HCT116 (cell line): ENCODE data around the gene CACNA2D3. TPM values are rescaled to one million over a fixed set of nuclear protein-coding genes. Genes with fewer than 3 reads are reported as not detected.

Experiments
- ATAC-seq: fragments of 200-7000 bp; cut with Tn5 transposase; 2 replicates; pipeline ENCODE4 v1.9.1; 2020; ENCODE audit warnings: mild to moderate bottlenecking, moderate library complexity
- BruUV-seq: library from RNA; stranded (reverse); fragments of 400-500 nt; replicated peaks from 2 replicates; lab custom pipeline; 2021; lab: Mats Ljungman, UMichigan
- CTCF ChIA-PET: fragments of 300-600 bp; sonication (Branson Sonifier 250); formaldehyde crosslinking; loops from one replicate; lab custom pipeline; 2021; ENCODE audit warnings: antibody characterized with exemption; lab: Charles Lee
- POLR2A ChIA-PET: fragments of 300-600, 350-600 bp; sonication (Branson Sonifier 250); formaldehyde crosslinking; loops from one replicate; lab custom pipeline; 2021; ENCODE audit warnings: antibody characterized with exemption; lab: Charles Lee
- RAD21 ChIA-PET, 2 experiments: fragments of 300-600 bp; sonication (Branson Sonifier 250); formaldehyde crosslinking; loops; one replicate each; lab custom pipeline; 2023; ENCODE audit warnings: low total read pairs in 2 of 2; ENCODE audit not compliant: uncharacterized antibody in 2 of 2, unreplicated experiment in 2 of 2, low non-redundant PET in 1 of 2; lab: Charles Lee
- DNase-seq: peaks from one replicate; pipeline ENCODE4 v3.0.0-alpha.2; 2010; ENCODE audit warnings: low read depth, low spot score
- H2AFZ ChIP-seq: fragments of 200-600 bp; shearing (Covaris generic), sonication (generic); 2 replicates; pipeline ENCODE4 v1.6.1; 2017; ENCODE audit warnings: low read depth, mixed run types, mixed read lengths, antibody characterized with exemption, low read length; ENCODE audit not compliant: poor library complexity, severe bottlenecking
- H3K27ac ChIP-seq: 2 replicates; pipeline ENCODE4 v1.5.1; 2012; ENCODE audit warnings: low read depth, low read length
- H3K27me3 ChIP-seq: fragments of 200-600 bp; sonication (generic); 2 replicates; pipeline ENCODE4 v1.6.1; 2016; ENCODE audit warnings: mixed run types, low read length, mixed read lengths; ENCODE audit not compliant: insufficient read depth
- H3K36me3 ChIP-seq, 2 experiments: fragments of 200-500 bp in 1 of 2; fragments of 200-600 bp in 1 of 2; sonication (Bioruptor generic) in 1 of 2; sonication (generic) in 1 of 2; 2 replicates each; pipeline versions ENCODE4 v1.5.1 to v1.6.1; 2014 to 2016; ENCODE audit warnings: low read length in 2 of 2, inconsistent platforms in 1 of 2, mixed read lengths in 1 of 2, mixed run types in 1 of 2; ENCODE audit not compliant: insufficient read depth in 2 of 2, control insufficient read depth in 1 of 2
- H3K4me1 ChIP-seq, 2 experiments: fragments of 200-600 bp in 1 of 2; sonication (generic) in 1 of 2; 2 replicates each; pipeline versions ENCODE4 v1.5.1 to v1.6.1; 2012 to 2017; ENCODE audit warnings: low read length in 2 of 2, inconsistent platforms in 1 of 2, mild to moderate bottlenecking in 1 of 2, mixed read lengths in 1 of 2, mixed run types in 1 of 2, moderate library complexity in 1 of 2; ENCODE audit not compliant: insufficient read depth in 2 of 2, control insufficient read depth in 1 of 2
- H3K4me2 ChIP-seq: fragments of 200-600 bp; sonication (generic); 2 replicates; pipeline ENCODE4 v1.6.1; 2017; ENCODE audit warnings: mixed run types, low read length, mixed read lengths
- H3K4me3 ChIP-seq, 2 experiments: fragments of 200-600 bp in 1 of 2; sonication (generic) in 1 of 2; replicated peaks in 1 of 2; 2 replicates each; pipeline ENCODE4 v1.5.1; 2011 to 2016; ENCODE audit warnings: low read length in 2 of 2, control low read depth in 1 of 2, low read depth in 1 of 2, mild to moderate bottlenecking in 1 of 2, mixed read lengths in 1 of 2, mixed run types in 1 of 2
- H3K79me2 ChIP-seq: fragments of 200-600 bp; sonication (generic); 2 replicates; pipeline ENCODE4 v1.6.1; 2017; ENCODE audit warnings: mild to moderate bottlenecking, mixed run types, low read length, moderate library complexity, mixed read lengths; ENCODE audit not compliant: insufficient read depth
- H3K9ac ChIP-seq: fragments of 200-600 bp; sonication (generic); 2 replicates; pipeline ENCODE4 v1.6.1; 2016; ENCODE audit warnings: low read length, mixed read lengths
- H3K9me2 ChIP-seq: fragments of 200-600 bp; sonication (generic), shearing (Covaris generic); 2 replicates; pipeline ENCODE4 v1.6.1; 2017; ENCODE audit warnings: mixed run types, mild to moderate bottlenecking, moderate library complexity; ENCODE audit not compliant: insufficient read depth
- H3K9me3 ChIP-seq, 2 experiments: fragments of 200-500 bp in 1 of 2; fragments of 200-600 bp in 1 of 2; sonication (Bioruptor generic) in 1 of 2; sonication (generic) in 1 of 2; 2 replicates each; pipeline ENCODE4 v1.6.1; 2014 to 2017; ENCODE audit warnings: low read length in 2 of 2, mixed read lengths in 2 of 2, inconsistent platforms in 1 of 2, low read depth in 1 of 2, mild to moderate bottlenecking in 1 of 2, mixed run types in 1 of 2, moderate library complexity in 1 of 2; ENCODE audit not compliant: control insufficient read depth in 1 of 2, insufficient read depth in 1 of 2
- H4K20me1 ChIP-seq: fragments of 200-600 bp; sonication (generic), shearing (Covaris generic); 2 replicates; pipeline ENCODE4 v1.6.1; 2017; ENCODE audit warnings: mixed run types, mild to moderate bottlenecking, moderate library complexity; ENCODE audit not compliant: insufficient read depth
- CBX3 ChIP-seq: IDR thresholded peaks from 2 replicates; pipeline ENCODE4 v1.6.1; 2012; ENCODE audit warnings: low read depth
- ELF1 ChIP-seq: IDR thresholded peaks from 2 replicates; pipeline ENCODE4 v1.6.1; 2012; ENCODE audit warnings: low read depth, borderline replicate concordance
- EZH2 ChIP-seq: fragments of 200-600 bp; sonication (generic); IDR thresholded peaks from 2 replicates; pipeline ENCODE4 v1.6.1; 2017; ENCODE audit warnings: antibody characterized with exemption, mixed run types
- EZH2phosphoT487 ChIP-seq: fragments of 200-600 bp; IDR thresholded peaks from 2 replicates; pipeline ENCODE4 v1.6.1; 2018; ENCODE audit warnings: antibody characterized with exemption, borderline replicate concordance
- FOSL1 ChIP-seq: IDR thresholded peaks from 2 replicates; pipeline ENCODE4 v1.6.1; 2012; ENCODE audit warnings: low read depth
- MAX ChIP-seq: IDR thresholded peaks from 2 replicates; pipeline ENCODE4 v1.6.1; 2012
- POLR2A ChIP-seq: IDR thresholded peaks from 2 replicates; pipeline ENCODE4 v1.7.0; 2011; ENCODE audit warnings: borderline replicate concordance; ENCODE audit not compliant: insufficient read depth, insufficient read length; ENCODE audit errors: extremely low read depth
- SIN3A ChIP-seq: IDR thresholded peaks from 2 replicates; pipeline ENCODE4 v1.6.1; 2012; ENCODE audit warnings: low read depth
- TCF7L2 ChIP-seq: IDR thresholded peaks from 2 replicates; pipeline ENCODE4 v1.7.0; 2011; ENCODE audit warnings: borderline replicate concordance, inconsistent platforms; ENCODE audit not compliant: insufficient read depth, insufficient read length; ENCODE audit errors: extremely low read depth
- ZBTB33 ChIP-seq: IDR thresholded peaks from 2 replicates; pipeline ENCODE4 v1.6.1; 2011; ENCODE audit warnings: mild to moderate bottlenecking, low read length, moderate library complexity; ENCODE audit not compliant: insufficient replicate concordance; ENCODE audit errors: extremely low read depth
- intact Hi-C: fragments of 100-400 bp; cut with micrococcal nuclease; formaldehyde crosslinking; loops from 2 replicates; pipeline ENCODE4 v1.10.0; 2022
- total RNA-seq: library from RNA; stranded (reverse); gene quantifications from one replicate; pipeline ENCODE4 v1.2.1, GENCODE V29; 2021; ENCODE audit not compliant: unreplicated experiment

The CACNA2D3 gene
- total RNA-seq, 1 experiment from 2014 or later, result 0.20 TPM

GRCh38 chr3:54357301-54357700, 234.9 kb downstream of the CACNA2D3 start:
- intact Hi-C loops, result no loop called here
- H4K20me1 ChIP-seq, result no peaks in the 10 kb centered on the region
- no peaks in the 10 kb centered on the region for H3K9me3 ChIP-seq
- no peak for ATAC-seq
- ChIA-PET POLR2A (no interaction called here), CTCF (no interaction called here), RAD21 (no interaction called here)
- H3K4me1 ChIP-seq, result no peaks in the 10 kb centered on the region
- TF ChIP-seq POLR2A (no peak), SIN3A (no peak), CBX3 (no peak), ZBTB33 (no peak), MAX (no peak), TCF7L2 (no peak), EZH2 (no peak), ELF1 (no peak), FOSL1 (no peak), EZH2phosphoT487 (no peak)
- H3K27ac ChIP-seq, result no peak overlapping the region
- no peak overlapping the region for H3K4me2 ChIP-seq
- H3K79me2 ChIP-seq, result no peaks in the 10 kb centered on the region
- H2AFZ ChIP-seq, result no peak overlapping the region
- H3K9me2 ChIP-seq, result no peaks in the 10 kb centered on the region
- no peaks in the 10 kb centered on the region for H3K36me3 ChIP-seq
- DNase-seq, result no peak
- H3K9ac ChIP-seq, result no peak overlapping the region
- no peak overlapping the region for H3K4me3 ChIP-seq
- no TSS peak for BruUV-seq
- H3K27me3 ChIP-seq, result peaks cover 5% of the 10 kb centered on the region; the same call in 1 of the 2 replicates
